Epithelial cell of alveolus of lung (primary cell): ENCODE measurements around the gene BCL6. TPM values are rescaled to one million over a fixed set of nuclear protein-coding genes. Genes with fewer than 3 reads are reported as not detected.

Source experiments
- total RNA-seq: library from RNA; depleted of rRNA; stranded (reverse); fragments of >200 nt; gene quantifications from 2 replicates; pipeline ENCODE4 v1.2.1, GENCODE V29; 2015

Gene BCL6
- total RNA-seq = 12.5 and 46.2 TPM in 2 replicates

GRCh38 chr3:187745201-187746058, at the start of gene BCL6:
Gene BCL6, minus strand, starts transcription at chr3:187745468. Its CDS starts 11,775 bp downstream, at chr3:187733693.

DNA sequence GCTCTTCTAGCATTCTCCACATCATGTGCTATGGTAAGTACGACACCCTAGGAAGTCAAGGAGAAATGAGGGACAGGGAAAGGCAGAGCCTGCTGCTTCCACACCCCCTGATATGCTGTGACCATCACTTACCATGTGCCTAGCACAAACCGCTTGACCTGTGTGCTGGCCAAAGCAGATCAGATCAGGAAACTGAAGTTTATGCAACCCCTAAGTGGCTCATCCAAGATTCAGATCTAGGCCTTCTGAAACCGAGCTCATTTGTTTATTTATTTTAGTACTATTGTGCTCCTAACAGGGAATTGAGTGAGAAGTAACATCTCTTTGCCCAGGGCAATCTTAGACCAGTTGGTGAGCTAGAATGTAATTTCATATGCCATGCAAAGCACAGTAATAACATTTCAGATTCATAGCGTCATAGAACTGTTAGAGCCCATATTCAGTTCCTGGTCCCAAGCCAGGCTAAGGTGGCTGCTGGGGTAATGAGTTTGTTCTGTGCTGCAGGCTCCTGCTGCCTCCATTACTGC, 42.7 kb downstream of the BCL6 start, which contains the start of gene RTP2:
Gene RTP2 (minus strand): TSS at position 51 of the 527 bp plus-strand sequence. CDS start 429 bp downstream, outside the sequence.

Other genes with a start within 250 kb of the BCL6 start
- not detected in 2 replicates for gene SST, start 75.1 kb downstream of the BCL6 start, total RNA-seq
- gene RTP2, start 42.9 kb downstream of the BCL6 start, total RNA-seq = not detected in 2 replicates